Measurements from ENCODE around the gene GALP. TPM values are rescaled to one million over a fixed set of nuclear protein-coding genes. Genes with fewer than 3 reads are reported as not detected.

The GALP gene
- total and polyA plus RNA-seq, 4 donors = 0.08 to 0.63 TPM; not detected in 2

- H3K9ac ChIP-seq (ENCODE audit: low read depth in 1 of 2, low read length in 2 of 2) = no peak overlapping the region
- no peak for TF ChIP-seq RXRA (IDR thresholded peaks at IDR 0.05)
- no peak for TF ChIP-seq EGR1 (IDR thresholded peaks at IDR 0.05; ENCODE audit: low read depth in 2 of 2)
- TF ChIP-seq HNF4A (conservative IDR thresholded peaks at IDR 0.05) = no peak
- no peak for TF ChIP-seq YY1 (IDR thresholded peaks at IDR 0.05)
- no peak for TF ChIP-seq GABPA (IDR thresholded peaks at IDR 0.05 in 1 of 2, conservative IDR thresholded peaks at IDR 0.05 in 1 of 2)
- no peak for TF ChIP-seq ZBTB33 (IDR thresholded peaks at IDR 0.05)
- no peak for TF ChIP-seq REST (IDR thresholded peaks at IDR 0.05)
- no peak for TF ChIP-seq JUND (IDR thresholded peaks at IDR 0.05)
- TF ChIP-seq SP1 (IDR thresholded peaks at IDR 0.05) = no peak
- TF ChIP-seq MAX (IDR thresholded peaks at IDR 0.05) = no peak
- no peak for TF ChIP-seq FOXA1 (IDR thresholded peaks at IDR 0.05)
- TF ChIP-seq RAD21 (IDR thresholded peaks at IDR 0.05) = no peak
- H3K36me3 ChIP-seq (ENCODE audit: control insufficient read depth in 4 of 4, insufficient read depth in 3 of 4, low read depth in 1 of 4, low read length in 3 of 4) = peaks cover 4 to 26% (median 15%) of the 10 kb centered on the region in 4 donors
- DNase-seq (ENCODE audit: low spot score) = no peak
- no peaks in the 10 kb centered on the region for H3K9me3 ChIP-seq (ENCODE audit: control insufficient read depth in 4 of 4, low read length in 3 of 4)
- WGBS = 75% methylated on average over 9 of the region's 9 CpGs
- no peak overlapping the region for H3K4me3 ChIP-seq (ENCODE audit: low read depth in 1 of 3, low read length in 3 of 3)
- H3K27me3 ChIP-seq (ENCODE audit: control insufficient read depth in 4 of 4, insufficient read depth in 4 of 4, low read length in 3 of 4) = no peaks in the 10 kb centered on the region
- no peak overlapping the region for H3K27ac ChIP-seq (ENCODE audit: low read depth in 1 of 2, low read length in 2 of 2)
- H3K4me1 ChIP-seq (ENCODE audit: control insufficient read depth in 4 of 4, insufficient read depth in 4 of 4, low read length in 3 of 4) = no peaks in the 10 kb centered on the region
These were observed 13.6 kb upstream of the GALP start for GRCh38 chr19:56162258-56162657.

GRCh38 chr19:56163097-56163496 is 12.7 kb upstream of the GALP start:
- Histone ChIP-seq H3K4me1 (ENCODE audit: control insufficient read depth in 4 of 4, insufficient read depth in 4 of 4, low read length in 3 of 4) (no peaks in the 10 kb centered on the region), H3K36me3 (ENCODE audit: control insufficient read depth in 4 of 4, insufficient read depth in 3 of 4, low read depth in 1 of 4, low read length in 3 of 4) (peaks cover 4 to 25% (median 15%) of the 10 kb centered on the region in 4 donors), H3K9ac (ENCODE audit: low read depth in 1 of 2, low read length in 2 of 2) (no peak overlapping the region), H3K9me3 (ENCODE audit: control insufficient read depth in 4 of 4, low read length in 3 of 4) (no peaks in the 10 kb centered on the region), H3K27ac (ENCODE audit: low read depth in 1 of 2, low read length in 2 of 2) (no peak overlapping the region), H3K4me3 (ENCODE audit: low read depth in 1 of 3, low read length in 3 of 3) (no peak overlapping the region), H3K27me3 (ENCODE audit: control insufficient read depth in 4 of 4, insufficient read depth in 4 of 4, low read length in 3 of 4) (no peaks in the 10 kb centered on the region)
- no peak for DNase-seq (ENCODE audit: low spot score)
- WGBS = 94% methylated on average over 13 of the region's 13 CpGs
- no peak for TF ChIP-seq RXRA (IDR thresholded peaks at IDR 0.05)
- no peak for TF ChIP-seq YY1 (IDR thresholded peaks at IDR 0.05)
- TF ChIP-seq ATF3 (IDR thresholded peaks at IDR 0.05) = no peak
- TF ChIP-seq CTCF (IDR thresholded peaks at IDR 0.05; ENCODE audit: low read depth, low read length, missing input control) = no peak
- TF ChIP-seq RAD21 (IDR thresholded peaks at IDR 0.05) = no peak
- TF ChIP-seq EGR1 (IDR thresholded peaks at IDR 0.05; ENCODE audit: low read depth in 2 of 2) = no peak
- no peak for TF ChIP-seq JUND (IDR thresholded peaks at IDR 0.05)
- TF ChIP-seq NR2F2 (IDR thresholded peaks at IDR 0.05) = no peak
- no peak for TF ChIP-seq TAF1 (conservative IDR thresholded peaks at IDR 0.05)
- no peak for TF ChIP-seq GABPA (IDR thresholded peaks at IDR 0.05 in 1 of 2, conservative IDR thresholded peaks at IDR 0.05 in 1 of 2)
- TF ChIP-seq MAX (IDR thresholded peaks at IDR 0.05) = no peak
- no peak for TF ChIP-seq HNF4G (IDR thresholded peaks at IDR 0.05)
- no peak for TF ChIP-seq FOXA1 (IDR thresholded peaks at IDR 0.05)
- TF ChIP-seq HNF4A (conservative IDR thresholded peaks at IDR 0.05) = no peak
- no peak for TF ChIP-seq ZBTB33 (IDR thresholded peaks at IDR 0.05)
- no peak for TF ChIP-seq SP1 (IDR thresholded peaks at IDR 0.05)
- no peak for TF ChIP-seq FOXA2 (IDR thresholded peaks at IDR 0.05)
